ENCODE data around the gene ZNF280A.

The ZNF280A gene

GRCh38 chr22:22547226-22547625 lies 27.2 kb upstream of the ZNF280A start:
- Mint-ChIP-seq H3K27me3 (ENCODE audit: low read depth) (peaks cover 36% of the 10 kb centered on the region), H3K9me3 (no peaks in the 10 kb centered on the region), H3K4me1 (no peaks in the 10 kb centered on the region), H3K36me3 (ENCODE audit: low read depth) (no peaks in the 10 kb centered on the region), H3K4me3 (no peak overlapping the region), H3K27ac (no peak overlapping the region)
- TF ChIP-seq CTCF (IDR thresholded peaks at IDR 0.05; ENCODE audit: unreplicated experiment in 3 of 3), result no peak

GRCh38 chr22:22546490-22546889 lies 26.4 kb upstream of the ZNF280A start:
- no peak for TF ChIP-seq CTCF (IDR thresholded peaks at IDR 0.05; ENCODE audit: unreplicated experiment in 3 of 3)
- H3K4me3 Mint-ChIP-seq, result no peak overlapping the region
- H3K36me3 Mint-ChIP-seq (ENCODE audit: low read depth), result no peaks in the 10 kb centered on the region
- H3K4me1 Mint-ChIP-seq, result no peaks in the 10 kb centered on the region
- H3K27me3 Mint-ChIP-seq (ENCODE audit: low read depth), result peaks cover 36% of the 10 kb centered on the region
- no peaks in the 10 kb centered on the region for H3K9me3 Mint-ChIP-seq
- H3K27ac Mint-ChIP-seq, result no peak overlapping the region

GRCh38 chr22:22545084-22545483 lies 25.0 kb upstream of the ZNF280A start:
- Mint-ChIP-seq H3K27me3 (ENCODE audit: low read depth) (peaks cover 31% of the 10 kb centered on the region), H3K9me3 (no peaks in the 10 kb centered on the region), H3K4me3 (no peak overlapping the region), H3K27ac (no peak overlapping the region), H3K4me1 (no peaks in the 10 kb centered on the region), H3K36me3 (ENCODE audit: low read depth) (no peaks in the 10 kb centered on the region)
- TF ChIP-seq CTCF (IDR thresholded peaks at IDR 0.05; ENCODE audit: unreplicated experiment in 3 of 3), result no peak

- no peak overlapping the region for H3K4me3 Mint-ChIP-seq
- H3K4me1 Mint-ChIP-seq, result no peaks in the 10 kb centered on the region
- H3K36me3 Mint-ChIP-seq (ENCODE audit: low read depth), result no peaks in the 10 kb centered on the region
- no peaks in the 10 kb centered on the region for H3K9me3 Mint-ChIP-seq
- peaks cover 25% of the 10 kb centered on the region for H3K27me3 Mint-ChIP-seq (ENCODE audit: low read depth)
- no peak for TF ChIP-seq CTCF (IDR thresholded peaks at IDR 0.05; ENCODE audit: unreplicated experiment in 3 of 3)
- no peak overlapping the region for H3K27ac Mint-ChIP-seq
These were observed 18.3 kb upstream of the ZNF280A start for GRCh38 chr22:22538226-22538989.

- Mint-ChIP-seq H3K4me3 (no peak overlapping the region), H3K36me3 (ENCODE audit: low read depth) (no peaks in the 10 kb centered on the region), H3K9me3 (no peaks in the 10 kb centered on the region), H3K4me1 (no peaks in the 10 kb centered on the region), H3K27ac (no peak overlapping the region), H3K27me3 (ENCODE audit: low read depth) (peaks cover 24% of the 10 kb centered on the region)
- TF ChIP-seq CTCF (IDR thresholded peaks at IDR 0.05; ENCODE audit: unreplicated experiment in 3 of 3), result no peak
These were observed 16.8 kb upstream of the ZNF280A start for GRCh38 chr22:22536916-22537315.

GRCh38 chr22:22536515-22536914 lies 16.4 kb upstream of the ZNF280A start:
- Mint-ChIP-seq H3K36me3 (ENCODE audit: low read depth) (no peaks in the 10 kb centered on the region), H3K4me3 (no peak overlapping the region), H3K27ac (no peak overlapping the region), H3K27me3 (ENCODE audit: low read depth) (peaks cover 24% of the 10 kb centered on the region), H3K4me1 (no peaks in the 10 kb centered on the region), H3K9me3 (no peaks in the 10 kb centered on the region)
- TF ChIP-seq CTCF (IDR thresholded peaks at IDR 0.05; ENCODE audit: unreplicated experiment in 3 of 3), result no peak

All from nephron (organoid).